GM18498 (cell line): Measurements from ENCODE around the gene DYSF.
"Not testable (repeated sequence)": the region's sequence is repeated elsewhere in the genome, so short reads cannot be mapped to it uniquely, and the experiment has no call there.

ENCODE experiments used
- ATAC-seq: cut with Tn5 transposase; IDR thresholded peaks from one replicate; pipeline ENCODE4 v1.9.1; 2021; ENCODE audit warnings: mild to moderate bottlenecking, moderate library complexity; ENCODE audit not compliant: unreplicated experiment

The DYSF gene

GRCh38 chr2:71631411-71631931 is 178.1 kb downstream of the DYSF start:
- no peak for ATAC-seq

GRCh38 chr2:71633086-71633485 is 179.7 kb downstream of the DYSF start:
- no peak for ATAC-seq

- ATAC-seq, result no peak
Observed at GRCh38 chr2:71634567-71634966, 181.2 kb downstream of the DYSF start.

- ATAC-seq, result no peak
Observed at GRCh38 chr2:71635798-71636197, 182.4 kb downstream of the DYSF start.

GRCh38 chr2:71637168-71637567 is 183.8 kb downstream of the DYSF start:
- no peak for ATAC-seq

- ATAC-seq, result no peak
Observed at GRCh38 chr2:71637736-71638135, 184.4 kb downstream of the DYSF start.

GRCh38 chr2:71639735-71640134 is 186.4 kb downstream of the DYSF start:
- ATAC-seq, result no peak

- ATAC-seq, result no peak
Observed at GRCh38 chr2:71640489-71640888, 187.1 kb downstream of the DYSF start.

GRCh38 chr2:71643674-71644357 is 190.5 kb downstream of the DYSF start:
- ATAC-seq, result no peak

GRCh38 chr2:71646028-71646427 is 192.7 kb downstream of the DYSF start:
- ATAC-seq, result no peak

GRCh38 chr2:71647356-71647755 is 194.0 kb downstream of the DYSF start:
- no peak for ATAC-seq

- no peak for ATAC-seq
Observed at GRCh38 chr2:71655498-71655897, 202.1 kb downstream of the DYSF start.

- ATAC-seq, result not testable (repeated sequence)
Observed at GRCh38 chr2:71658256-71658655, 204.9 kb downstream of the DYSF start.

- no peak for ATAC-seq
Observed at GRCh38 chr2:71658771-71659170, 205.4 kb downstream of the DYSF start.

GRCh38 chr2:71659868-71660518 is 206.6 kb downstream of the DYSF start:
- no peak for ATAC-seq

- no peak for ATAC-seq
Observed at GRCh38 chr2:71661782-71662181, 208.4 kb downstream of the DYSF start.

GRCh38 chr2:71662665-71663394 is 209.5 kb downstream of the DYSF start:
- ATAC-seq, result no peak

- no peak for ATAC-seq
Observed at GRCh38 chr2:71664161-71664560, 210.8 kb downstream of the DYSF start.

- ATAC-seq, result no peak
Observed at GRCh38 chr2:71665168-71666093, 212.1 kb downstream of the DYSF start.

- ATAC-seq, result no peak
Observed at GRCh38 chr2:71666094-71666474, 212.7 kb downstream of the DYSF start.
